ENCODE results near the gene IFNL4.

DNA sequence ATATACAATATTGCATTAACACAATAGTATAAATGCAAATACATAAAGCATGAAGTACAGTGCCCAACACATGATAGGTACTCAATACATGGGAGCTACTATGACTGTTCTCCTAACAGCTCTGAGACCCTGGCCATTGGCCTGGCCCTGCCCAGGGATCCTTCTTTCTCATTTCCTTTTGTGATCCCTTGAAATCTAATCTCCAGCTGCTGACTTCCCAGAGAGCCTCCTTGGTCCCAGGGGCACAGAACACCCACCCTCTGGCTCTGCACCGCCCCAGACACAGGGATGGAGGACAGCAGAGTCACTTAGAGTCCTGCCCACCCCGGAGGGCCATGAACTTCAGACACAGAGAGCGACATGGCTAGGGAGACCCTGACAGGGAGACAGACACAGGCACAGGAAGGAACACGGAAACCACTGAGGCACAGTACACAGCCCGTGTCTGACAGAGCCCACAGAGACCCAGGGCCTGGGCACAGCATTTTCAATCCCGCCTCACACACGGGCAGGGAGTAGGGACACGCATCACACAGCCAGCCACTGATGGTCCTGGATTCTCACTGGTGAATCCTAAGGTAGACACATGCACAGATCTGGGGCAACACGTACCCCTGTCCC is 40.4 kb downstream of the IFNL4 start:
- TF ChIP-seq CTCF (conservative IDR thresholded peaks at IDR 0.05; ENCODE audit: low read length) (no peak), EZH2phosphoT487 (IDR thresholded peaks at IDR 0.05; ENCODE audit: borderline replicate concordance) (no peak)
